ENCODE measurements around the gene PFKM. TPM values are rescaled to one million over a fixed set of nuclear protein-coding genes. Genes with fewer than 3 reads are reported as not detected.

The PFKM gene
- total and polyA plus RNA-seq, 11 donors: 160 to 901 (median 474) TPM

GRCh38 chr12:48084066-48084465 is 35.1 kb upstream of the PFKM start:
- H3K27ac ChIP-seq: no peak overlapping the region
- no peaks in the 10 kb centered on the region for H3K4me1 ChIP-seq
- no peak for DNase-seq
- TF ChIP-seq CTCF (IDR thresholded peaks at IDR 0.05) (peak in 10 of 12 donors; percentile 16 to 54 (median 42)), POLR2A (IDR thresholded peaks at IDR 0.05) (no peak)
- intact Hi-C loops (cut with DNase I): loop anchor here in 9 of 10 donors (1.0 to 5.0 kb wide), 5 partner anchors 37 to 373 kb away; no protein-coding TSS in a partner anchor
- H3K9me3 ChIP-seq: no peaks in the 10 kb centered on the region
- H3K4me3 ChIP-seq: no peak overlapping the region
- peaks cover 0 to 96% (median 88%) of the 10 kb centered on the region in 9 donors for H3K36me3 ChIP-seq
- 30 to 44% (median 37%) methylated on average over 1 of the region's 1 CpG for WGBS, 4 donors
- no peak for ATAC-seq
- no peaks in the 10 kb centered on the region for H3K27me3 ChIP-seq

- ATAC-seq: peak in 1 of 4 donors; percentile 11
- intact Hi-C loops (cut with DNase I): loop anchor here in 9 of 10 donors (1.0 to 5.0 kb wide), 5 partner anchors 36 to 372 kb away; no protein-coding TSS in a partner anchor
- H3K36me3 ChIP-seq: peaks cover 0 to 96% (median 90%) of the 10 kb centered on the region in 9 donors
Measured at GRCh38 chr12:48084841-48085460, 34.2 kb upstream of the PFKM start.

GRCh38 chr12:48086327-48086726 is 32.8 kb upstream of the PFKM start:
- ATAC-seq: no peak
- Histone ChIP-seq H3K27me3 (no peaks in the 10 kb centered on the region), H3K9me3 (no peaks in the 10 kb centered on the region), H3K4me3 (no peak overlapping the region), H3K36me3 (peaks cover 0 to 96% (median 89%) of the 10 kb centered on the region in 9 donors), H3K27ac (no peak overlapping the region), H3K4me1 (no peaks in the 10 kb centered on the region)
- intact Hi-C loops (cut with DNase I): no loop called here
- WGBS, 4 donors: 85 to 96% (median 89%) methylated on average over 3 of the region's 3 CpGs
- no peak for DNase-seq
- TF ChIP-seq CTCF (IDR thresholded peaks at IDR 0.05) (no peak), POLR2A (IDR thresholded peaks at IDR 0.05) (no peak)

More at GRCh38 chr12:48084841-48085460, 34.2 kb upstream of the PFKM start:
- no peak for DNase-seq
- Histone ChIP-seq H3K4me3 (no peak overlapping the region), H3K9me3 (no peaks in the 10 kb centered on the region), H3K27ac (no peak overlapping the region), H3K27me3 (no peaks in the 10 kb centered on the region), H3K4me1 (no peaks in the 10 kb centered on the region)
- no peak for TF ChIP-seq POLR2A (IDR thresholded peaks at IDR 0.05)
- no peak for TF ChIP-seq CTCF (IDR thresholded peaks at IDR 0.05)
- 88 to 92% (median 91%) methylated on average over 11 to 12 of the region's 12 CpGs for WGBS, 4 donors

GRCh38 chr12:48092611-48093010 is 26.6 kb upstream of the PFKM start:
- TF ChIP-seq CTCF (IDR thresholded peaks at IDR 0.05) (no peak), POLR2A (IDR thresholded peaks at IDR 0.05) (no peak)
- H3K27me3 ChIP-seq: no peaks in the 10 kb centered on the region
- no peak for ATAC-seq
- WGBS, 4 donors: 81 to 94% (median 86%) methylated on average over 1 of the region's 1 CpG
- H3K36me3 ChIP-seq: peaks cover 2 to 99% (median 92%) of the 10 kb centered on the region in 9 donors
- no peaks in the 10 kb centered on the region for H3K9me3 ChIP-seq
- H3K4me1 ChIP-seq: no peaks in the 10 kb centered on the region
- intact Hi-C loops (cut with DNase I): no loop called here
- DNase-seq: no peak
- no peak overlapping the region for H3K4me3 ChIP-seq
- H3K27ac ChIP-seq: no peak overlapping the region
